Measurements from ENCODE around the gene TMEM131.
A peak's percentile ranks its signal among the peaks of the same experiment; 100 is the strongest.

The TMEM131 gene

DNA sequence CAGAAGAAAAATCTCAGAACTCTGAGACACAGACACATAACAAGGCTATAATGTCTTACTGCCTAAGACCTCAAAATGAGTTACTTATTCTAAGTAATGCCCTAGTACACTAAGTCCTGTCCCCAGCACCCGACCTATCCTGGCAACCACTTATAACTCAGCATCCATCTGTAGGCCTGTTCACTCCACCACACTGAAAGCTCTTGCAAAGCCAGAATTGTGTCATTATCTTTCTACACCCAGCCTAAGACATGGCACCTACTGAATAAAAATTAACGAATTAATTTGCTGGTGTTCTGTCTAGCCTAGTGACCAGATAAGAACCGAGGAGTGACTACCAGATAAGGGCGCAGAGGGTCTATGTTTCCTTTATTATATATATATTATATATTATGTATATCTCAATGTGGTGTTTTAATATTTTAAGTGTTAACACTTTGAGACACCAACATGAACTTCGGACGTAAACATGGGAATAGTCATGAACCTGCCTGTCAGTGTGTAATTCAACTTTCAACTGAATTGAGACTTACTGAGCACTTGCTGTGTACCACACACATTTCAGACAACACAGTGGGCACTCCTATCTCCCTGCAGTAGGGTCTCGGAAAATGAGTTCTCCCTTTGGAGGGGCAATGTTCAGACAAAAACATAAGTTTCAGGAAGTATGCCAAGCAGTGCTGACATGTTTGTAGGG is 27.7 kb downstream of the TMEM131 start:
- Mint-ChIP-seq H3K4me3 (no peak overlapping the region), H3K27me3 (ENCODE audit: low read depth, poor library complexity) (no peaks in the 10 kb centered on the region), H3K27ac (no peak overlapping the region), H3K4me1 (peaks cover 25% of the 10 kb centered on the region), H3K9me3 (peaks cover 7% of the 10 kb centered on the region), H3K36me3 (ENCODE audit: low read depth) (peaks cover 8% of the 10 kb centered on the region)
- no peak for DNase-seq
- TF ChIP-seq, protein P1, sequence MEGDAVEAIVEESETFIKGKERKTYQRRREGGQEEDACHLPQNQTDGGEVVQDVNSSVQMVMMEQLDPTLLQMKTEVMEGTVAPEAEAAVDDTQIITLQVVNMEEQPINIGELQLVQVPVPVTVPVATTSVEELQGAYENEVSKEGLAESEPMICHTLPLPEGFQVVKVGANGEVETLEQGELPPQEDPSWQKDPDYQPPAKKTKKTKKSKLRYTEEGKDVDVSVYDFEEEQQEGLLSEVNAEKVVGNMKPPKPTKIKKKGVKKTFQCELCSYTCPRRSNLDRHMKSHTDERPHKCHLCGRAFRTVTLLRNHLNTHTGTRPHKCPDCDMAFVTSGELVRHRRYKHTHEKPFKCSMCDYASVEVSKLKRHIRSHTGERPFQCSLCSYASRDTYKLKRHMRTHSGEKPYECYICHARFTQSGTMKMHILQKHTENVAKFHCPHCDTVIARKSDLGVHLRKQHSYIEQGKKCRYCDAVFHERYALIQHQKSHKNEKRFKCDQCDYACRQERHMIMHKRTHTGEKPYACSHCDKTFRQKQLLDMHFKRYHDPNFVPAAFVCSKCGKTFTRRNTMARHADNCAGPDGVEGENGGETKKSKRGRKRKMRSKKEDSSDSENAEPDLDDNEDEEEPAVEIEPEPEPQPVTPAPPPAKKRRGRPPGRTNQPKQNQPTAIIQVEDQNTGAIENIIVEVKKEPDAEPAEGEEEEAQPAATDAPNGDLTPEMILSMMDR (IDR thresholded peaks at IDR 0.05) = no peak

DNA sequence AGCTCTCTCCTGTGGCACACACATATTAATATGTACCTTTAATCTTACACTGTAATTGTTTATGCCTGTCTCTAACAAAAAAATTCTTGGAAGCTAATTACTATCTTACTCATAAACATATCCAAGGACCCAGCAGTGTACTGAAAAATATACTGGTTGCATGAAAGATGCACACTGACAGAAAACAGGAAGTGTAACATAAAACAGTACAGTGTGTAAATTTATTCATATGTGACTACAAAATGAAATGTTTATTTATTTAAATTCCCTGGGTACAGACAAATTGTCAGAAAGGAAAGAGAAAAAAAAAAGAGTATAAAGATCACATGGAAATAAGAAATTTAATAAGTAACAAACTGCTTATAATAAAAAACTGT is 28.5 kb downstream of the TMEM131 start:
- no peaks in the 10 kb centered on the region for H3K27me3 Mint-ChIP-seq (ENCODE audit: low read depth, poor library complexity)
- H3K27ac Mint-ChIP-seq = no peak overlapping the region
- no peak for DNase-seq
- TF ChIP-seq, protein P1 (IDR thresholded peaks at IDR 0.05) = no peak
- H3K4me3 Mint-ChIP-seq = no peak overlapping the region
- H3K4me1 Mint-ChIP-seq = peaks cover 25% of the 10 kb centered on the region
- peaks cover 7% of the 10 kb centered on the region for H3K9me3 Mint-ChIP-seq
- H3K36me3 Mint-ChIP-seq (ENCODE audit: low read depth) = peaks cover 5% of the 10 kb centered on the region

DNA sequence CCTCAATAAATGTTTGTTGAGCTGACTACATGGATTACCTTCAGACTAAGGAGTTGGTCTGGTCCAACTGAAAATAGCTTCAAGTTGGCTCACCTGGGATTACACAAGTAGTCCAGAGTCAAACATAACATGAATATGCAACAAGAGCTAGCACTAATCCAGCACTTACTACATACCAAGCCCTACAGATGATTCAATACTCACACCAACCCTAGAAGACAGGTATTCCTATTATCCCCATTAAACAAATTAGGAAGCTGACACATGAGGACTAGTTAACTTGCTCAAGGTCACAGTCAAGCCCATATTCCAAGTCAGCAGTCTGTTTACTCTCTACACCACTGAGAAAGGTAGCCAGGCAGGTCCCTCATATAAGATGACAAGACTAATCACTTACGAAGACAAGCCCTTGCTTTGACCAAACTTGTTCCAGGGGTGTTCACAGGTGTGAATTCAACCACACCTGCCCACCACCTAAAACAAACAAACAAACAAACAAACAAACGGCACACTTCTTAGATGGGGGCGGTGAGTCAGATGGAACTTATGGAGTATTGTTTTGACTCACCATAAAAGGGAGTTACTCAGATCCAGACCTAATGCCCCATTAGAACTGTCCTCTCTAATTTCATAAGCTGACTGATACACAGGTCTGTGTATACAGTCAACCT is 29.1 kb downstream of the TMEM131 start:
- Mint-ChIP-seq H3K4me3 (no peak overlapping the region), H3K4me1 (peaks cover 25% of the 10 kb centered on the region), H3K27me3 (ENCODE audit: low read depth, poor library complexity) (no peaks in the 10 kb centered on the region), H3K27ac (no peak overlapping the region), H3K36me3 (ENCODE audit: low read depth) (peaks cover 5% of the 10 kb centered on the region), H3K9me3 (peaks cover 7% of the 10 kb centered on the region)
- TF ChIP-seq, protein P1 (IDR thresholded peaks at IDR 0.05) = no peak
- no peak for DNase-seq

DNA sequence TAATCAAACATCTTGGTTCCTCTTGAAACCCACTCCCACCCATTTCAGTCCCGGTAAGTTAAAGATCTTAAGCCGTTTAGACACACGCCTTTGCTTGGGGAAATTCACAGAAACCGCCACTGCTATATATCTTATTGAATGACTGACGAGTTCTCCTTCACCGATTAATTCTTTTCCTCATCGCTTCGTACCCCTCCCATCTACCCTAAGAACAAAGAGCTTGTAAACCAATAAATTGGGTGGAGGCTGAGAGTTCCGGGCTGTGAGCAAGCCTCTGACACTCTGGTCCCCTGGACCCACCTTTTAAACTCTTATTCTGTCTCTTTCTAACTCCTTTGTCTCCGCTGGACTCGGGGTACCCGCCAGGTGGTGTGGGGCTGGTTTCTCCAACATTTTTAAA is 30.6 kb downstream of the TMEM131 start:
- peaks cover 7% of the 10 kb centered on the region for H3K9me3 Mint-ChIP-seq
- TF ChIP-seq, protein P1 (IDR thresholded peaks at IDR 0.05) = no peak
- peaks cover 22% of the 10 kb centered on the region for H3K4me1 Mint-ChIP-seq
- peaks cover 2% of the 10 kb centered on the region for H3K36me3 Mint-ChIP-seq (ENCODE audit: low read depth)
- no peaks in the 10 kb centered on the region for H3K27me3 Mint-ChIP-seq (ENCODE audit: low read depth, poor library complexity)
- peak overlapping the region; percentile 95 for H3K27ac Mint-ChIP-seq
- peak overlapping the region; percentile 14 for H3K4me3 Mint-ChIP-seq
- DNase-seq = no peak

DNA sequence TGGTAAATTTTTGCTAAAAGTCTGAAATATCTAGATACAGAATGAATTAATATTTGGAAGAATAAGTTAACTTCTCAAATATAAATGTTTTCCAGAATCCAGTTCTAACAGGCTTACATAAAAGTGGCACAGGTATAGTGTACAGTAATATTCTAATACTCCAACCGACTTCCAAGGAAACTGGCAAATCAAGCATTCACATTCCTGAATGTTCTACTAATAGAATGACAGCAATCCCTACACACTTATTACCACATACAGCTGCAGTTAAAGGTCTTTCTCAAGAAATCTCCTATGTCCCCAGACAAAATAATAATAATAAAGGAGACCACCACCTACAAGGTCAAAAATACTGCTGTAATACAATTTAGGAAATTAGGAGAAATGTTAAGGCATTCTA is 31.9 kb downstream of the TMEM131 start:
- TF ChIP-seq, protein P1 (IDR thresholded peaks at IDR 0.05) = no peak
- DNase-seq = no peak
- no peak overlapping the region for H3K4me3 Mint-ChIP-seq
- peaks cover 23% of the 10 kb centered on the region for H3K4me1 Mint-ChIP-seq
- peaks cover 7% of the 10 kb centered on the region for H3K9me3 Mint-ChIP-seq
- peaks cover under 1% of the 10 kb centered on the region for H3K36me3 Mint-ChIP-seq (ENCODE audit: low read depth)
- H3K27ac Mint-ChIP-seq = no peak overlapping the region
- H3K27me3 Mint-ChIP-seq (ENCODE audit: low read depth, poor library complexity) = no peaks in the 10 kb centered on the region

DNA sequence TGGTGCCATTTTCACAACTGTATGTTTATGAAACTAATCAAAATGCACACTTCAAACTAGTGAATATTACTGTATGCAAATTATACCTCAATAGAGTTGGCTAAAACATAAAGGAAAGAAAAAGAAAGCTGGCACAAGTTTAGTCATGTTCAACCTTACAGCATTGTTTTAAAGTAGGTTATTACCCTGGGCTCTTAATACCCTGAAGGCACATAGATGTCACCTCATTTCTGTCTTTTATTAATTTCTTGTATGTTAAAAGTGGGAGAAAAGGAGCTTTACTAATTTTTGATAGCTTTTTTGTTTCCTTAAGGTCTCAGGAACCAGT is 32.7 kb downstream of the TMEM131 start:
- TF ChIP-seq, protein P1 (IDR thresholded peaks at IDR 0.05) = no peak
- H3K27me3 Mint-ChIP-seq (ENCODE audit: low read depth, poor library complexity) = no peaks in the 10 kb centered on the region
- no peak overlapping the region for H3K4me3 Mint-ChIP-seq
- no peak overlapping the region for H3K27ac Mint-ChIP-seq
- peaks cover 7% of the 10 kb centered on the region for H3K9me3 Mint-ChIP-seq
- no peak for DNase-seq
- peaks cover 5% of the 10 kb centered on the region for H3K36me3 Mint-ChIP-seq (ENCODE audit: low read depth)
- peaks cover 28% of the 10 kb centered on the region for H3K4me1 Mint-ChIP-seq

Data from nephron progenitor cell (in vitro differentiated cells).